GM12892 (cell line): ENCODE measurements around the gene APBB1IP.

Experiments used
- POLR2A ChIP-seq: IDR thresholded peaks from 2 replicates; pipeline ENCODE4 v1.6.1; 2011; ENCODE audit warnings: low read depth, low read length, control low read depth
- TAF1 ChIP-seq: IDR thresholded peaks from 2 replicates; pipeline ENCODE4 v1.6.1; 2011; ENCODE audit warnings: low read depth, mild to moderate bottlenecking, control low read depth, low read length, borderline replicate concordance

DNA sequence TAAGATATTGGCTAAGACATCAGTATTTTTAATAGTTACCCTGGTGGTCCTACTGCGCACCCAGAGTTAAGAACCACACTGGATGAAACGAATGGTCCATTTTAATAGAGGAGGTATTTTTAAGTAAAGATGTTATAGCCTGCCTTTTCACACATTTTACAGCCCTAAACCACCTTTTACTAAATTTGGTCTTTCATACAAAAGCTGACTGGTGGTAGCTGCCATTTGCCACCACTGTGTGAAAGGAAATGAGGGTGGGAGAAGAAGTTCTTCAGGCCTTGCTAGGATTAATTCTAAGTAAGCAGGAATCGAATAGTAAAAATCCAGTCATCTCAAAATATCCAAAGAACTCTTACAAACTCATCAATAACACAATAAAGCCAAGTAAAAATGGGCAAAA is 15.2 kb upstream of the APBB1IP start:
- TF ChIP-seq POLR2A (no peak), TAF1 (no peak)
